ENCODE measurements around the gene TBP. TPM values are rescaled to one million over a fixed set of nuclear protein-coding genes. Genes with fewer than 3 reads are reported as not detected.

TBP gene
- total and polyA plus RNA-seq, 2 of the 13 experiments (the other 11 are each of a cell fraction or from before 2014, with no cell fraction given): 21.7 to 28.1 TPM

DNA sequence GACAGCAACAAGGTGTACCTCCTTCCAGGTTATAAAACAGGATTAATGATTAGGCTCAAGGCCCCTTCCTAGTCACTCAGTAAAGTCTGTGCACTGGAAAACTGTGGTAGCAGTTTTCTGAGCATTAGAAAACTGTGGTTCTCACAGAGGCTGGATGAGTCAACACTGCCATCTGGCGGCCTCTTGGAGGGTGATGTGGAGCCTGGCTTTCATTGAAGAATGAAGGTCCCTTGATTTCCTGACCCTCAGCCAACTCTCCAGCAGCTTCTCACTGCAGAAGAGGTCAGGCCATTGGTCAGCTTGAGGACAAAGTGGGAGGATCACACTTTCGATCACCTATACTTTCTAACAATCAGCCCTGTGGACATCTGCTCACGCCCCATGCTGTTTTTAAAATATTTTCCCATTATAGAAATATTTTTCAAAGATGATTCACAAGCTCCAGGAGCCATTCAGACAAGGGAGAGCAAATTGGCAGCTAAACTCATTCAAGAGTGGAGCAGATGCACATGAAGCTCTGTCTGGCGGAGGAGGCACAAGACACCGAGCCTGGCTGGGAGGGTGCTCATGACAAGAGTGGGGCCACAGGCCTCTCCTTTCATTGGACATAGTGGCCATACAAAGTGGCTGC, 24.2 kb upstream of the TBP start (continued):
- TF ChIP-seq, protein P1, sequence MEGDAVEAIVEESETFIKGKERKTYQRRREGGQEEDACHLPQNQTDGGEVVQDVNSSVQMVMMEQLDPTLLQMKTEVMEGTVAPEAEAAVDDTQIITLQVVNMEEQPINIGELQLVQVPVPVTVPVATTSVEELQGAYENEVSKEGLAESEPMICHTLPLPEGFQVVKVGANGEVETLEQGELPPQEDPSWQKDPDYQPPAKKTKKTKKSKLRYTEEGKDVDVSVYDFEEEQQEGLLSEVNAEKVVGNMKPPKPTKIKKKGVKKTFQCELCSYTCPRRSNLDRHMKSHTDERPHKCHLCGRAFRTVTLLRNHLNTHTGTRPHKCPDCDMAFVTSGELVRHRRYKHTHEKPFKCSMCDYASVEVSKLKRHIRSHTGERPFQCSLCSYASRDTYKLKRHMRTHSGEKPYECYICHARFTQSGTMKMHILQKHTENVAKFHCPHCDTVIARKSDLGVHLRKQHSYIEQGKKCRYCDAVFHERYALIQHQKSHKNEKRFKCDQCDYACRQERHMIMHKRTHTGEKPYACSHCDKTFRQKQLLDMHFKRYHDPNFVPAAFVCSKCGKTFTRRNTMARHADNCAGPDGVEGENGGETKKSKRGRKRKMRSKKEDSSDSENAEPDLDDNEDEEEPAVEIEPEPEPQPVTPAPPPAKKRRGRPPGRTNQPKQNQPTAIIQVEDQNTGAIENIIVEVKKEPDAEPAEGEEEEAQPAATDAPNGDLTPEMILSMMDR (CRISPR knock-in tag; IDR thresholded peaks at IDR 0.05): peak; percentile 89
- no peak for TF ChIP-seq EEA1 (CRISPR knock-in tag; IDR thresholded peaks at IDR 0.05; ENCODE audit: borderline replicate concordance)
- TF ChIP-seq ATAD3A (CRISPR knock-in tag; IDR thresholded peaks at IDR 0.05): no peak
- TF ChIP-seq, protein P2, sequence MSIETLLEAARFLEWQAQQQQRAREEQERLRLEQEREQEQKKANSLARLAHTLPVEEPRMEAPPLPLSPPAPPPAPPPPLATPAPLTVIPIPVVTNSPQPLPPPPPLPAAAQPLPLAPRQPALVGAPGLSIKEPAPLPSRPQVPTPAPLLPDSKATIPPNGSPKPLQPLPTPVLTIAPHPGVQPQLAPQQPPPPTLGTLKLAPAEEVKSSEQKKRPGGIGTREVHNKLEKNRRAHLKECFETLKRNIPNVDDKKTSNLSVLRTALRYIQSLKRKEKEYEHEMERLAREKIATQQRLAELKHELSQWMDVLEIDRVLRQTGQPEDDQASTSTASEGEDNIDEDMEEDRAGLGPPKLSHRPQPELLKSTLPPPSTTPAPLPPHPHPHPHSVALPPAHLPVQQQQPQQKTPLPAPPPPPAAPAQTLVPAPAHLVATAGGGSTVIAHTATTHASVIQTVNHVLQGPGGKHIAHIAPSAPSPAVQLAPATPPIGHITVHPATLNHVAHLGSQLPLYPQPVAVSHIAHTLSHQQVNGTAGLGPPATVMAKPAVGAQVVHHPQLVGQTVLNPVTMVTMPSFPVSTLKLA (IDR thresholded peaks at IDR 0.05): no peak
- TF ChIP-seq GTF3A (CRISPR knock-in tag; conservative IDR thresholded peaks at IDR 0.05): no peak
- TF ChIP-seq, protein P3, sequence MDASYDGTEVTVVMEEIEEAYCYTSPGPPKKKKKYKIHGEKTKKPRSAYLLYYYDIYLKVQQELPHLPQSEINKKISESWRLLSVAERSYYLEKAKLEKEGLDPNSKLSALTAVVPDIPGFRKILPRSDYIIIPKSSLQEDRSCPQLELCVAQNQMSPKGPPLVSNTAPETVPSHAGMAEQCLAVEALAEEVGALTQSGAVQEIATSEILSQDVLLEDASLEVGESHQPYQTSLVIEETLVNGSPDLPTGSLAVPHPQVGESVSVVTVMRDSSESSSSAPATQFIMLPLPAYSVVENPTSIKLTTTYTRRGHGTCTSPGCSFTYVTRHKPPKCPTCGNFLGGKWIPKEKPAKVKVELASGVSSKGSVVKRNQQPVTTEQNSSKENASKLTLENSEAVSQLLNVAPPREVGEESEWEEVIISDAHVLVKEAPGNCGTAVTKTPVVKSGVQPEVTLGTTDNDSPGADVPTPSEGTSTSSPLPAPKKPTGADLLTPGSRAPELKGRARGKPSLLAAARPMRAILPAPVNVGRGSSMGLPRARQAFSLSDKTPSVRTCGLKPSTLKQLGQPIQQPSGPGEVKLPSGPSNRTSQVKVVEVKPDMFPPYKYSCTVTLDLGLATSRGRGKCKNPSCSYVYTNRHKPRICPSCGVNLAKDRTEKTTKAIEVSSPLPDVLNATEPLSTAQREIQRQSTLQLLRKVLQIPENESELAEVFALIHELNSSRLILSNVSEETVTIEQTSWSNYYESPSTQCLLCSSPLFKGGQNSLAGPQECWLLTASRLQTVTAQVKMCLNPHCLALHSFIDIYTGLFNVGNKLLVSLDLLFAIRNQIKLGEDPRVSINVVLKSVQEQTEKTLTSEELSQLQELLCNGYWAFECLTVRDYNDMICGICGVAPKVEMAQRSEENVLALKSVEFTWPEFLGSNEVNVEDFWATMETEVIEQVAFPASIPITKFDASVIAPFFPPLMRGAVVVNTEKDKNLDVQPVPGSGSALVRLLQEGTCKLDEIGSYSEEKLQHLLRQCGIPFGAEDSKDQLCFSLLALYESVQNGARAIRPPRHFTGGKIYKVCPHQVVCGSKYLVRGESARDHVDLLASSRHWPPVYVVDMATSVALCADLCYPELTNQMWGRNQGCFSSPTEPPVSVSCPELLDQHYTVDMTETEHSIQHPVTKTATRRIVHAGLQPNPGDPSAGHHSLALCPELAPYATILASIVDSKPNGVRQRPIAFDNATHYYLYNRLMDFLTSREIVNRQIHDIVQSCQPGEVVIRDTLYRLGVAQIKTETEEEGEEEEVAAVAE (CRISPR knock-in tag; IDR thresholded peaks at IDR 0.05; ENCODE audit: borderline replicate concordance): no peak
- TF ChIP-seq ZNF263 (CRISPR knock-in tag; IDR thresholded peaks at IDR 0.05): no peak
- no peak for TF ChIP-seq KAT7 (CRISPR knock-in tag; IDR thresholded peaks at IDR 0.05; ENCODE audit: borderline replicate concordance)
- TF ChIP-seq IRF2 (CRISPR knock-in tag; IDR thresholded peaks at IDR 0.05): 0 out of 2 replicates have a peak, but pooled peaks have one; percentile 24
- TF ChIP-seq SOX6 (IDR thresholded peaks at IDR 0.05): no peak
- no peak for TF ChIP-seq SOX6 (CRISPR knock-in tag; IDR thresholded peaks at IDR 0.05)
- TF ChIP-seq CBFB (CRISPR knock-in tag; IDR thresholded peaks at IDR 0.05): no peak
- peak; percentile 87 for TF ChIP-seq RAD21 (CRISPR knock-in tag; IDR thresholded peaks at IDR 0.05)
- TF ChIP-seq, protein P4, sequence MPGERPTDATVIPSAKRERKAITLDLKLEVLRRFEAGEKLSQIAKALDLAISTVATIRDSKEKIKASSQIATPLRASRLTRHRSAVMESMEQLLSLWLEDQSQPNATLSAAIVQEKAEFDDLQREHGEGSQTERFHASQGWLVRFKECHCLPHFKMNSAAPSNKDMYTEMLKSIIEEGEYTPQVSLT (CRISPR knock-in tag; IDR thresholded peaks at IDR 0.05; ENCODE audit: borderline replicate concordance, low read depth): no peak
- TF ChIP-seq MEIS1 (CRISPR knock-in tag; IDR thresholded peaks at IDR 0.05; ENCODE audit: borderline replicate concordance): no peak
- no peak for TF ChIP-seq ZNF878 (CRISPR knock-in tag; IDR thresholded peaks at IDR 0.05)
- TF ChIP-seq ZNF292 (CRISPR knock-in tag; IDR thresholded peaks at IDR 0.05; ENCODE audit: borderline replicate concordance, low read depth): no peak
- no peak for TF ChIP-seq NONO (IDR thresholded peaks at IDR 0.05)
- TF ChIP-seq NONO (CRISPR knock-in tag; conservative IDR thresholded peaks at IDR 0.05): no peak
- no peak for TF ChIP-seq ETV5 (CRISPR knock-in tag; IDR thresholded peaks at IDR 0.05; ENCODE audit: borderline replicate concordance)
- TF ChIP-seq, protein P5, sequence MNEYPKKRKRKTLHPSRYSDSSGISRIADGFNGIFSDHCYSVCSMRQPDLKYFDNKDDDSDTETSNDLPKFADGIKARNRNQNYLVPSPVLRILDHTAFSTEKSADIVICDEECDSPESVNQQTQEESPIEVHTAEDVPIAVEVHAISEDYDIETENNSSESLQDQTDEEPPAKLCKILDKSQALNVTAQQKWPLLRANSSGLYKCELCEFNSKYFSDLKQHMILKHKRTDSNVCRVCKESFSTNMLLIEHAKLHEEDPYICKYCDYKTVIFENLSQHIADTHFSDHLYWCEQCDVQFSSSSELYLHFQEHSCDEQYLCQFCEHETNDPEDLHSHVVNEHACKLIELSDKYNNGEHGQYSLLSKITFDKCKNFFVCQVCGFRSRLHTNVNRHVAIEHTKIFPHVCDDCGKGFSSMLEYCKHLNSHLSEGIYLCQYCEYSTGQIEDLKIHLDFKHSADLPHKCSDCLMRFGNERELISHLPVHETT (CRISPR knock-in tag; conservative IDR thresholded peaks at IDR 0.05): no peak
- no peak for TF ChIP-seq ZFP1 (CRISPR knock-in tag; IDR thresholded peaks at IDR 0.05)
- TF ChIP-seq MTF1 (CRISPR knock-in tag; IDR thresholded peaks at IDR 0.05): no peak

All from HepG2 (cell line).